Lower leg skin (tissue), 3 donors: ENCODE results near the gene PKD1L1.

ENCODE experiments used
- POLR2A ChIP-seq, 2 donors: fragments of 450-650 bp; IDR thresholded peaks; one replicate each; pipeline ENCODE4 v1.6.1; 2016 to 2017; ENCODE audit warnings: antibody characterized with exemption in 2 of 2, mild to moderate bottlenecking in 1 of 2, moderate library complexity in 1 of 2
- TF ChIP-seq, protein P1 (sequence below), 3 donors: fragments of 450-650 bp; IDR thresholded peaks; one replicate each; pipeline ENCODE4 v1.5.1; 2016; ENCODE audit warnings: antibody characterized with exemption in 3 of 3, mild to moderate bottlenecking in 3 of 3, moderate library complexity in 2 of 3

DNA sequence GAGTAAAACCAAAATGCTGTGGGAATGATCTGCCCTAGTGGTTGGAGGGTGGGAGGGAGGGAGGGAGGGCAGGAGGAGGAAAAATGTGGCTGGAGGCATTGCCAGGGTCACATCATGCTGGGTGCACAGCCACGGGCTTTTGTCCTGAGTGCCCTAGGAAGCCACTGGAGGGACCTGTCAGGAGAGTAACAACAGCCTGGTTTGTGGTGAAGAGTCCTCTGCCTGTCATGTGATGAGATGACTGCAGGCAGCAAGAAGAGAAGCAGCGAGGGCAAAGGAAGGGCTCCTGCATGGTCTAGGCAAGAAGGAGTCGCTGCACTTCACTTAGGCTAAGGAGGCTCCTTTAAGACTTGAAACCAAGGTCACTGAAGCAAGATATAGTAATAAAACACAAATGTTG lies 65.6 kb downstream of the PKD1L1 start:
- TF ChIP-seq, protein P1, sequence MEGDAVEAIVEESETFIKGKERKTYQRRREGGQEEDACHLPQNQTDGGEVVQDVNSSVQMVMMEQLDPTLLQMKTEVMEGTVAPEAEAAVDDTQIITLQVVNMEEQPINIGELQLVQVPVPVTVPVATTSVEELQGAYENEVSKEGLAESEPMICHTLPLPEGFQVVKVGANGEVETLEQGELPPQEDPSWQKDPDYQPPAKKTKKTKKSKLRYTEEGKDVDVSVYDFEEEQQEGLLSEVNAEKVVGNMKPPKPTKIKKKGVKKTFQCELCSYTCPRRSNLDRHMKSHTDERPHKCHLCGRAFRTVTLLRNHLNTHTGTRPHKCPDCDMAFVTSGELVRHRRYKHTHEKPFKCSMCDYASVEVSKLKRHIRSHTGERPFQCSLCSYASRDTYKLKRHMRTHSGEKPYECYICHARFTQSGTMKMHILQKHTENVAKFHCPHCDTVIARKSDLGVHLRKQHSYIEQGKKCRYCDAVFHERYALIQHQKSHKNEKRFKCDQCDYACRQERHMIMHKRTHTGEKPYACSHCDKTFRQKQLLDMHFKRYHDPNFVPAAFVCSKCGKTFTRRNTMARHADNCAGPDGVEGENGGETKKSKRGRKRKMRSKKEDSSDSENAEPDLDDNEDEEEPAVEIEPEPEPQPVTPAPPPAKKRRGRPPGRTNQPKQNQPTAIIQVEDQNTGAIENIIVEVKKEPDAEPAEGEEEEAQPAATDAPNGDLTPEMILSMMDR (IDR thresholded peaks at IDR 0.05): no peak
- no peak for TF ChIP-seq POLR2A (IDR thresholded peaks at IDR 0.05)
